T-helper 17 cell (primary cell): ENCODE data around the gene ABTB1. TPM values are rescaled to one million over a fixed set of nuclear protein-coding genes. Genes with fewer than 3 reads are reported as not detected.
"Not testable (repeated sequence)": the region's sequence is repeated elsewhere in the genome, so short reads cannot be mapped to it uniquely, and the experiment has no call there.

ENCODE experiments used
- ATAC-seq: fragments of 150-1000 bp; cut with Tn5 transposase; 2 replicates; pipeline ENCODE4 v1.10.0; 2021; ENCODE audit warnings: mild to moderate bottlenecking, moderate library complexity
- DNase-seq, 3 donors: peaks; one replicate each; pipeline versions ENCODE4 v3.0.0 to v3.0.0-alpha.2; 2020 to 2021
- H3K9me3 ChIP-seq: one replicate; pipeline ENCODE4 v1.7.0; 2013; ENCODE audit warnings: low read length, mild to moderate bottlenecking; ENCODE audit not compliant: control insufficient read depth, poor library complexity, severe bottlenecking
- H3K27ac Mint-ChIP-seq: one replicate; pipeline ENCODE4 v1.8.0; 2022; ENCODE audit warnings: mild to moderate bottlenecking, moderate library complexity, mixed read lengths
- H3K27me3 Mint-ChIP-seq: one replicate; pipeline ENCODE4 v1.8.0; 2022; ENCODE audit warnings: mixed read lengths
- H3K36me3 Mint-ChIP-seq: one replicate; pipeline ENCODE4 v1.8.0; 2022; ENCODE audit warnings: low read depth, mixed read lengths
- H3K4me1 Mint-ChIP-seq: one replicate; pipeline ENCODE4 v1.8.0; 2022; ENCODE audit warnings: mild to moderate bottlenecking, mixed read lengths
- H3K4me3 Mint-ChIP-seq: one replicate; pipeline ENCODE4 v1.8.0; 2022; ENCODE audit warnings: mild to moderate bottlenecking, moderate library complexity, mixed read lengths
- total RNA-seq, 4 donors: library from RNA in 2 of 4; stranded (reverse) in 2 of 4; gene quantifications; one replicate each; pipeline ENCODE4 v1.2.3 and lab custom pipeline; 2022 to 2026

Gene ABTB1
- total RNA-seq, 2 donors from 2014 or later = 88.6 to 95.2 TPM

DNA sequence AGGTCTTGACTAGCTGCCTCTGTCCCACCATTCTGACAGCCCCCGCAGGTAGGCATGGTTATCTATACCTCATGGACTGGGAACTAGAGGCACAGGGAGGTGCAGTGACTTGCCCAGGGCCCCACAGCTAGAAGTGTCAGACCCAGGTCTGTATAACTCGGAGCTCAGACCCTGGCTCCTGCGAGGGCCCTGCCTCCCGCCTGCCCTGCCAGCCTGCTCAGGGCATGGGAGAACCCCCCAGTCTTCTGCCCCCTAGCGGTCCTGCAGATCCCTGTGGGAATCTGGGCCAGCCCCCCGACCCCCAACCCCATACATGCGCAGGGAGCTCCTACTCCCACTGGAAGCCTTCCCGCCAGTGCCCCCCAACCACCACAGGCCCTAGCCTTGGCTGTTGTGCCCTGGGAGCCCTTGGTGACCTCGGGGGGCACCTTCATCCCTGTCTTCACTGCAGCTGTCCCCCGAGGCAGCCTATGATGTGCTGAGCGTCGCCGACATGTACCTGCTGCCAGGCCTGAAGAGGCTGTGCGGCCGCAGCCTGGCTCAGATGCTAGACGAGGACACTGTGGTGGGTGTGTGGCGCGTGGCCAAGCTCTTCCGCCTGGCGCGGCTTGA is 6.9 kb downstream of the ABTB1 start:
- Mint-ChIP-seq H3K36me3 (peaks cover 3% of the 10 kb centered on the region), H3K4me1 (peaks cover 18% of the 10 kb centered on the region), H3K4me3 (no peak overlapping the region), H3K27me3 (no peaks in the 10 kb centered on the region), H3K27ac (peak overlapping the region; percentile 3)
- DNase-seq = no peak
- no peaks in the 10 kb centered on the region for H3K9me3 ChIP-seq
- ATAC-seq = no peak

- H3K27ac Mint-ChIP-seq = peak overlapping the region; percentile 3
- H3K4me3 Mint-ChIP-seq = no peak overlapping the region
- no peaks in the 10 kb centered on the region for H3K9me3 ChIP-seq
- no peaks in the 10 kb centered on the region for H3K27me3 Mint-ChIP-seq
- H3K36me3 Mint-ChIP-seq = peaks cover 3% of the 10 kb centered on the region
- peaks cover 14% of the 10 kb centered on the region for H3K4me1 Mint-ChIP-seq
- DNase-seq = peak in 1 of 3 donors; percentile 2
- no peak for ATAC-seq
Observed at GRCh38 chr3:127680146-127680661, 7.5 kb downstream of the ABTB1 start.

GRCh38 chr3:127680798-127681221 is 8.1 kb downstream of the ABTB1 start:
- ATAC-seq = no peak
- Mint-ChIP-seq H3K4me1 (peaks cover 12% of the 10 kb centered on the region), H3K36me3 (peaks cover 3% of the 10 kb centered on the region), H3K4me3 (no peak overlapping the region), H3K27me3 (no peaks in the 10 kb centered on the region), H3K27ac (peak overlapping the region; percentile 78)
- H3K9me3 ChIP-seq = no peaks in the 10 kb centered on the region
- DNase-seq = no peak

DNA sequence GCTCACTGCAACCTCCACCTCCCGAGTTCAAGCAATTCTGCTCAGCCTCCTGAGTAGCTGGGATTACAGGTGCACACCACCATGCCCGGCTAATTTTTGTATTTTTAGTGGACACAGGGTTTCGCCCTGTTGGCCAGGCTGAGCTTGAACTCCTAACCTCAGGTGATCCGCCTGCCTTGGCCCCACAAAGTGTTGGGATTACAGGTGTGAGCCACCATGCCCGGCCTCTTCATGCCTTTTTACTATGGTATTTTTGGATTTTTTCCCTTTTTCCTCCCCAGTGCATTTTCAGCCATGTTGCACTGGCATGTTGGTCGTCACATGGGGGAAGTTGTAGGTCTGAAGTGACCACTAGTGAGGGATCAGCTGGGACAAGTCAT is 9.4 kb downstream of the ABTB1 start:
- not testable (repeated sequence) for H3K4me3 Mint-ChIP-seq, DNase-seq, H3K36me3 Mint-ChIP-seq, H3K4me1 Mint-ChIP-seq, ATAC-seq, H3K9me3 ChIP-seq, H3K27me3 Mint-ChIP-seq
- H3K27ac Mint-ChIP-seq = peak overlapping the region; percentile 10

GRCh38 chr3:127682561-127682960 is 9.8 kb downstream of the ABTB1 start:
- DNase-seq (no peak), ATAC-seq (no peak)
- Mint-ChIP-seq H3K27ac (peak overlapping the region; percentile 10), H3K36me3 (peaks cover 2% of the 10 kb centered on the region), H3K4me3 (no peak overlapping the region), H3K4me1 (peaks cover 7% of the 10 kb centered on the region), H3K27me3 (no peaks in the 10 kb centered on the region)
- H3K9me3 ChIP-seq = no peaks in the 10 kb centered on the region

- Mint-ChIP-seq H3K27ac (no peak overlapping the region), H3K27me3 (no peaks in the 10 kb centered on the region), H3K4me3 (no peak overlapping the region), H3K4me1 (peaks cover 7% of the 10 kb centered on the region), H3K36me3 (no peaks in the 10 kb centered on the region)
- no peaks in the 10 kb centered on the region for H3K9me3 ChIP-seq
- DNase-seq = no peak
- ATAC-seq = no peak
Observed at GRCh38 chr3:127684871-127685707, 12.3 kb downstream of the ABTB1 start.

- no peaks in the 10 kb centered on the region for H3K9me3 ChIP-seq
- no peak for ATAC-seq
- H3K27me3 Mint-ChIP-seq = no peaks in the 10 kb centered on the region
- H3K27ac Mint-ChIP-seq = no peak overlapping the region
- no peak for DNase-seq
- H3K4me3 Mint-ChIP-seq = no peak overlapping the region
- H3K4me1 Mint-ChIP-seq = peaks cover 7% of the 10 kb centered on the region
- H3K36me3 Mint-ChIP-seq = no peaks in the 10 kb centered on the region
Observed at GRCh38 chr3:127685708-127686511, 13.2 kb downstream of the ABTB1 start.

GRCh38 chr3:127686512-127686894 is 13.8 kb downstream of the ABTB1 start:
- H3K4me1 Mint-ChIP-seq = peaks cover 5% of the 10 kb centered on the region
- H3K27ac Mint-ChIP-seq = no peak overlapping the region
- DNase-seq (no peak), ATAC-seq (no peak)
- no peaks in the 10 kb centered on the region for H3K9me3 ChIP-seq
- no peaks in the 10 kb centered on the region for H3K27me3 Mint-ChIP-seq
- H3K36me3 Mint-ChIP-seq = no peaks in the 10 kb centered on the region
- H3K4me3 Mint-ChIP-seq = no peak overlapping the region

DNA sequence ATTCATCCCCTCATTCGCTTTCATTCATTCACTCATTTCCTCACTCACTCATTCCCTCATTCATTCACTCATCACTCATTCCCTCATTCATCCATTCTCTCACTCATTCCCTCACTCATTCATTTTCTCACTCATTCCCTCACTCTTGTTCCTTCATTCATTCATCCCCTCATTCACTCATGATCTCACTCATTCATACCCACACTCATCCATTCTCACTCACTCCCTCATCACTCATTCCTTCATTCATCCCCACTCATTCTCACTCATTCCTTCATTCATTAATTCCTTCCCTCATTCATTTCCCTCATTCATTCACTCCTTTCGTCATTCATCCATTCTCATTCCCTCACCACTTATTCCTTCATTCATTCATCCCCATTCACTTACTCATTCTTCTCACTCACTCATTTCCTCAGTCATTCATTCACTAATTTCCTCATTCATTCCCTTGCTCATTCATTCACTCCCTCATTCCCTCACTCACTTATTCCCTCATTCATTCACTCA is 14.5 kb downstream of the ABTB1 start:
- Mint-ChIP-seq H3K4me1 (peaks cover 4% of the 10 kb centered on the region), H3K4me3 (no peak overlapping the region), H3K36me3 (no peaks in the 10 kb centered on the region), H3K27me3 (no peaks in the 10 kb centered on the region), H3K27ac (no peak overlapping the region)
- DNase-seq = no peak
- no peaks in the 10 kb centered on the region for H3K9me3 ChIP-seq
- no peak for ATAC-seq

DNA sequence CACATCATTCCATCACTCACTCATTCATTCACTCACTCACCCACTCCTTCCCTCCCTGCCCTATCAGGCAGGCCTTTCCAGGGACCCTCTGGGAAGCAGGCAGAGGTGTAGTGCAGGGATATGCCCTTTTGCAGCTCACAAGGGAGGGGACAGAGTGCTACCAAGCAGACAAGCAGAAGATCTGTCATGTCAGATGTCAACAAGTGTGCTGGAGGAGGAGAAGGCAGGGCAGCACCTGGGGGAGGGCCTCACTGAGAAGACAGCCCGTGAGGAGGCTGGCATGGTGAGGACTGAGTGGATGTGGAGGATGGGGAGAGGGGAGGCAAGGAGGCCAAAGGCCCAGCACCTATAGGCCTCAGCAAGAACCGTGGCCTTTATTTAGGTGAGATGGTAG is 15.3 kb downstream of the ABTB1 start:
- no peak overlapping the region for H3K4me3 Mint-ChIP-seq
- no peak for DNase-seq
- H3K9me3 ChIP-seq = no peaks in the 10 kb centered on the region

DNA sequence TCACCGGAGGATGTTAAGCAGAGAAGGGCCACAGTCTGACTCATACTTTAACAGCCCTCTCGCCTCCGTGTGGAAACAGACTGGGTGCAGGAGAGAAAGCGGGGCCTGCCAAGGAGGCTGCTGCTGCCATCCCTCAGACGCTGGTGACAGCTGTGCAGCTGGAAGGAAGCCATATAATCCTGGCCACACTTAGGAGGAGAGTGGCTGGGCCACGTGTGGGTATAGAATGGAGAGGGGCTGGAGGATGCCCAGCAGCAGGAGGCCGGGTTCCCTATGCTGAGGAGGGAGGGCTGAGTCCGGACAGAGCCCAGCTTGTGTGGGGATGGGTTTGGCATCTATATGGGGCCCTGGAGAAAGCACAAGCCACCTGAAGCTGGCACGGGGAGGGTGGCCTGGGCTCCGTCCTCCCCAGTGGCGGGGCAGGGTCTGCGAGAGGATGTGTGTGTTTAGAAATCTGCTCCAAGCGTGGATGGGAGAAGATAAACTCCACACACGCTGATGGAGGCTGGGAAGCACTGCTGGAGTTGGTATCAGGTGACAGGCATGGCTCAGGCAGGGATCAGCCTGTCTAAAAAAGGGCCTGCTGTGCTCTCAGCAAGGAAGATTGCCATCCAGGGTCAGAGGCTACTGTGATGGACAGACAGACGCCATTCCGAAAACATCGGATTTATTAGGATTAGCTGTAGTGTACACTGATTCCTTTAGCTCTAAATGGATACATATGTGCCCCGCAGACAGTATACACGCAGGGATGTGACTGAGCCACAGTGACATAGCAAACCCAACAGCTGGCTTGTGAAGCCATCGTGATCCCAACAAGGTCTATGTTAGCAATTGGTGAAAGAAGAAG is 15.9 kb downstream of the ABTB1 start:
- Mint-ChIP-seq H3K27ac (no peak overlapping the region), H3K4me3 (no peak overlapping the region), H3K36me3 (peaks cover 2% of the 10 kb centered on the region), H3K27me3 (no peaks in the 10 kb centered on the region), H3K4me1 (peaks cover 5% of the 10 kb centered on the region)
- no peak for DNase-seq
- ATAC-seq = no peak
- no peaks in the 10 kb centered on the region for H3K9me3 ChIP-seq

More for the DNA sequence above, 15.3 kb downstream of the ABTB1 start:
- H3K36me3 Mint-ChIP-seq = no peaks in the 10 kb centered on the region
- no peaks in the 10 kb centered on the region for H3K27me3 Mint-ChIP-seq
- no peak for ATAC-seq
- H3K4me1 Mint-ChIP-seq = peaks cover 4% of the 10 kb centered on the region
- H3K27ac Mint-ChIP-seq = no peak overlapping the region

DNA sequence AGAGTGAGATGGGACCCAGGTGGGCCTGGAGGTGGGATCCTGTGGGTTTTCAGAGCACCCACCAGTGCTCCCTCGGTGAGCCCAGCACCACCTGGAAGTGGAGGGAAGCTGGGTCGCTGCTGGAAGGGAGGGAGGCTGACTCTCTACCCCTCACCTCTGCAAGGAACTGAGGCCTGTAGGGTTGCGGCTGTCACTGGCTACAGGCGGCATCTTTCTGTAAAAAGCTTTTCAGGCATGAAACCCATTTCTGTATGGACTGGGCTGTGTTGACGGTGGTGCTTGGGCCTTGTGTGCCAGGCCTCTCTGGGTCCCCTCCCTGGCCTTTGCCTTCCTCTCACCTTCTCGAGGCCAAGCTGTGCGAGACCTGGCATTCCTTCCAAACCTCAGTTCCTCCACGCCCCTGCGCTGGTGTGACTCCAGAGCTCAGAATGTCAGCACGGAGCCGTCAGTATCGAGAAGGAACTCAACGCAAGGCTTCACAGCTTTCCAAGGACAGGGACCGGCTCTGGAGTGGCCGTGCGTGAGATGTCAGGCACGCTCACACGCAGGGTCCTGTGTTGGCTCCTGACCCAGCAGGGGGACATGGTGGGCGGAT is 16.6 kb downstream of the ABTB1 start:
- H3K4me3 Mint-ChIP-seq = no peak overlapping the region
- no peaks in the 10 kb centered on the region for H3K9me3 ChIP-seq
- H3K36me3 Mint-ChIP-seq = peaks cover 2% of the 10 kb centered on the region
- no peak for ATAC-seq
- no peak for DNase-seq
- H3K27me3 Mint-ChIP-seq = no peaks in the 10 kb centered on the region
- H3K4me1 Mint-ChIP-seq = peaks cover 4% of the 10 kb centered on the region
- H3K27ac Mint-ChIP-seq = no peak overlapping the region
